ENCODE results near the gene FARP1.
"Not testable (repeated sequence)": the region's sequence is repeated elsewhere in the genome, so short reads cannot be mapped to it uniquely, and the experiment has no call there.

FARP1 gene

GRCh38 chr13:98206946-98207345, 64.1 kb downstream of the FARP1 start:
- DNase-seq = no peak

DNA sequence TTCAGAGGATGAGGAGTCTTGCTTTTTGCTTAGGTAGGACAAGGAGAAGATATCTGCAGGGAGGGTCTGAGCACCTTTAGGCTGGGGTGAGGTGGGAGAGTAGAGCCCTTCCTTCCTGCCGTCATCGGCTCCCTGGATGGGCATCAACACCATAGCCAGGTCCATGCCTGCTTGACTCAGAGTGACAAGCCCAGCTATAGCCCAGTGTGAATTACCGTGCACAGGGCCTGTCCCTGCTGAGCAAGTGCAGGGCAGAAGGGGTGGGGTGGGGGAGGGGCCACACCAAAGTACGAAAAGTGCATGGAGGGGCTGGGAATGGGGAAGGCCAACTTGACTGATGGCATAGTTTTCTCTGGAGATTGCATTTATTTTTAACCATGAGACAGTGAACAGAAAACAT, 64.5 kb downstream of the FARP1 start:
- DNase-seq = no peak

- no peak for DNase-seq
Observed at GRCh38 chr13:98208606-98209005, 65.7 kb downstream of the FARP1 start.

DNA sequence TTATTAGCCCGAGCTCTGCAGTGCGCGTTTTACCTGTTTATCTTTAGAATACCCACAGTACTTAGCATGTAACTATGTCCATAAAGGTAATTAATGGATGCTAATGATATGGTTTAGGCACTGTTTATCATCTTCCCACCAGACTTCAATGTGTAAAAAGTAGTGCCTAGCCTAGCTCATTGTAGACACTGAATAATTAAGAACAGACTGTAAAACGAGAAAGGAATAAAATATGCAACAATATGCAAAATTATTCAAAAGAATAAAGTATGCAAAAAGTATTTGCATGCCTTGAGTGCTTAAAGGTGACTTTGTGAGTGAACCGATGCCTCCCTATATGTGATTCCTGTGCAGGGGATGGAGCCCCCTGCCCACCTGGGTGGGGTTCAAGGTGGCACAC, 69.9 kb downstream of the FARP1 start:
- peak; percentile 30 for DNase-seq

GRCh38 chr13:98213354-98213753, 70.5 kb downstream of the FARP1 start:
- DNase-seq = no peak

DNA sequence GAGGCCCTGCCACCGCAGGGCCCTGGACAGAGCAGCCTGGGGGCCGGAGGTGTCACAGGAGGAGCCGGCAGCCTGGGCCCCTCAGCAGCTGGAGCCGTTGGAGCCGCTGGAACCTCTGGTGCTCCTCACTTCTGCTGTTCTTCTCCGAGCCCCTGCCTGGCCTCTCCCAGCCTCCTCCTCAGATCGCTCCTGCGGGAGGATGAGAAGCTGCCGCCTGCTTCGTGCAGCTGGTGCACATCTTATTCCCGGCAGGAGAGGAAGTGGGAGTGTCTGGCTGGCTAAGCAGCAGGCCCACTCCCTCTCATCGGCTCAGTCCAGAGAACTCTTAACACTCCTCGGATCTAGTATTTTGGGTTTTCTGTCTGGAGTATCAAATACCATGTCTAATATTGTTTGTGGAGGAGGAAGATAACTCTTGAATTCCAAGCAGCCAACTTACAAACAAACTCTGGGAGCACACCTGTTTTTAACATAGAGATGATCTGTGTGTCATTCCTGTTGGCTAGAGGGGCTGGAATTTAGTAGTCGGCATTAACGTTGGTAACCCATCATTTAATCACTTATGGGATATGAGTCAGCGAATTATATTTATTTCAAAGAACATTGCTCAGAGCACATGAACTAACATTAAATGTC, 71.2 kb downstream of the FARP1 start:
- no peak for DNase-seq

GRCh38 chr13:98214707-98215106, 71.8 kb downstream of the FARP1 start:
- DNase-seq = no peak

DNA sequence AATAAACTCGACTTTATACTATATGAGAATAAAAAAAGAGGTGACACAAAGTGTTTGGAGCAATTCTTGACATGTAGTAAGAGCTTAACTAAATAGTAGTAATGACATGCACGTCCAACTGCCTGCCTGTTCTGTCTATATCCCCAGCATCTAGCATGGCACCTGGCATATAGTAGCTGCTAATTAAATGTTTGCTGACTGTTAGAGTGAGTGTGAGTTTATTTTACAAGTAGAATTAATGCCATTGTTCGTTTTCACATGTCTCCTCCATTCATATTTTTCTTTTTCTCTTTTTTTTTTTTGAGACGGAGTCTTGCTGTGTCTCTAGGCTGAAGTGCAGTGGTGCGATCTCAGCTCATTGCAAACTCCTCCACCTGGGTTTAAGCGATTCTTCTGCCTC, 72.6 kb downstream of the FARP1 start:
- no peak for DNase-seq

- DNase-seq = no peak
Observed at GRCh38 chr13:98216135-98216565, 73.3 kb downstream of the FARP1 start.

DNA sequence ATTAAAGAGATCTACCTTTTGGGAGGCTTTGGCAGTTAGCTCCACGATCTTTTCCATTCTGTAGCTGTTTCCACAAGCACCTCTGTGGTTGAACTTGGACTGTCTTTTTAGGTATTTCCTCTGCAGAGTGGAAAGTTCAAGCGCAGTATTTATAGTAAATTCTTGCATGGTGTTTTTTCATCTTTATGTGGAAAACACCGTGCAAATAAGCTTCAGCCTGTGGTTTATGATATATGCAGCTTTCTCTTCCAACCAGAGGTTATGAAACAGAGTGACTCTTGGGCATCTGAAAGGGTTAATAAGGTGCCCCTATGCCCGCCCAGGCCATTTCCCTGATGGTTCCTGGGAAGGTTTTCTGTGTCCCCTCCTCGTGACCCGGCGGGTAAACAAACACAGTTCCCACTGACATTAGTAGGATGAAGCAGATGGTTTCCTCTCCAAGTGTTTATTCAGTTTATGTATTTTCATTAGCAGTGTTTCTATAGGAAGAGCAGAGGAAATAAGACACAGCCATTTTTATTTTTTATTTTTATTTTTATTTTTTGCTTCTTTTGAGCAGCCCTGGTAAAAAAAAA, 73.9 kb downstream of the FARP1 start:
- no peak for DNase-seq

- no peak for DNase-seq
Observed at GRCh38 chr13:98217597-98217996, 74.7 kb downstream of the FARP1 start.

DNA sequence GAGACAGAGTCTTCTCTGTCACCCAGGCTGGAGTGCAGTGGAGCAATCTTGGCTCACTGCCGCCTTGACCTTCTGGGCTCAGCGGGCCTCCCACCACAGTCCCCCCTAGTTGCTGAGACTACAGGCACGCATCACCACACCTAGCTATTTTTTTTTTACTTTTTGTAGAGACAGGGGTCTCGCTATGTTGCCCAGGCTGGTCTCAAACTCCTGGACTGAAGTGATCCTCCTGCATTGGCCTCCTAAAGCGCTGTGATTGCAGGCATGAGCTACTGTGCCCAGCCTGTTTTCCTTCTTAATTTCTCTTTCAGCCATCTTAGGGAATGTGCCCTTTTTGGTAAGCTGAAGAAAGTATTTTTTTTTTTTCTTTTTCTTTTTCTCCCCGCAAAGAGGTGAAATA, 76.8 kb downstream of the FARP1 start:
- no peak for DNase-seq

DNA sequence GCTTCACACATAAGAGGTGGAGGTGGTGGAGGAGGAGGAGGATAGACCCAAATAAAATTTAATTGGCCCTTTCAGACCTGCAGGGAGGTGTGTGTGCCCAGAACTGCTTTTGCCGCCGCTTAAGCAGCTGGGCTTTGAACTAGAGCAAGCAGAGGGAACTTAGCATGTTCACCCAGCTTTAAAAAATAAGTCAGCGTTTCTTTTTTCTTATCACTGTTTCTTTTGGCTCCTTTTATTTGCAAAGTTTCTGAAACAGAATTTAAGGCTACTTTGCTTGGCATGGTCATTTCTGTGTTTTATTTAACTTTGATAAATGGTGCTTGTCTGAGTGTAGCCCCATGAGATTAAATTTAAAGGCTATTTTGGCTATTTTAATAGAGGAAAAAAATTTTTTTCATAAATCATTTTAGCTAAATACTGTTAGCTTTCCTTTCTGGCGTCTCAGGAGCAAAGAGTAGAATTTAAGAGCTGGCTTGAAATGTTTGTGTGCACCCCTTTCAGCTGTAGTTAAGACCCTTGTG, 77.4 kb downstream of the FARP1 start:
- DNase-seq = no peak

DNA sequence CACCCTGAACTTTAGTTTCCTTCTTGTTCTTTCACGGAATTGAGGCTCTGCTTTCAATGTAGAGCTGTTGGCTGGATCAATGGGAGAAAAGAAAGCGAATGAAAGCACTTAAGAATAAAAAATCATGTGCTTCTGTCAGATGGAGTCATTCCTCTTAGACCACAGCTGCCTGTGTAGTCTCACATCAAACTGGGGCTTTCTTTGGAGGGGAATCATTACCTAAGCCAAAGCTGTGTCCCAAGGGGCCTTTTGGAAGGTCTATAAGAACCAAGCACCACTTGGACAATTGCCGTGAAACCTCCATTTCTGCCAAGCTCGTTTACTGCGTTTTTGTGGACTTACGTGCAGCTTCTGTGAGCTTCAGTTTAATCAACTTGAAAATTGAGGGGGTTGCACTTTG, 78.3 kb downstream of the FARP1 start:
- DNase-seq = no peak

DNA sequence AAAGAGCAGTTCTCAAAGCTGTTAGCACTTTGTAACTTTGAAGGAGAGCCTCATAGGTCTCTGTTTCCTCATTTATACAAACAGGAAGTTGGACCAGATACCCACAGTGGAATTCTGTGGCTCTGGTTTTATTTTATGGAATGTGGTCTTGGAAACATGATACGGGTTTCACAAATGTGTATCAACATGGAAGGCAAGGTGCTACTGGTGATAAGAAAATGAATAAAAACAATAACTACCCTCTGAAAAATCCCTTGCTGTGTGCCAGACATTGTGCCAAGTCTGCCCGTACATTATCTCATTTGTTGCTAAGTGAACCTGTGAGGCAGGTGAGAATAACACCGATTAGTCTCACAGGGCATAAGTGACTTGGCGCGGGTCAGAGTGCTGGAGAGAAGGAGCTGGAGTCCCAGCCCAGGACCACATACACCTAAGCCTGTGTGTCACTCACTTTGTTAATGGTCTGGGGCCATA, 79.2 kb downstream of the FARP1 start:
- DNase-seq = no peak

DNA sequence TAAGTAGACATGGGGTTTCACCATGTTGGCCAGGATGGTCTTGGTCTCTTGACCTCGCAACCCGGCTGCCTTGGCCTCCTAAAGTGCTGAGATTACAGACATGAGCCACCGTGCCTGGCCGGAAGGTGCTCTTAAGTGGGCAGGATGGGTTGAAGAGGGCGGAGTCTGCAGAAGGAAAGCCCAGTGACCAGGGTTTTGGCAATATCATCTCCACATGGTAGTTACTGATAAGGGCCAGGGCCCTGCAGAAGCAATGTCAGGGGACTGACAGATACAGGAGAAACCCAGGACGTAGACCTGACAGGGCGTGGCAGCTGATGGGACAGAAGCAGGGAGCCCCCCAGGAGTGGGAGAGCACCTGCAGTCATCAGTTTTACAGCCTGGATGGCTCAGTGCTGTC, 79.9 kb downstream of the FARP1 start:
- no peak for DNase-seq

DNA sequence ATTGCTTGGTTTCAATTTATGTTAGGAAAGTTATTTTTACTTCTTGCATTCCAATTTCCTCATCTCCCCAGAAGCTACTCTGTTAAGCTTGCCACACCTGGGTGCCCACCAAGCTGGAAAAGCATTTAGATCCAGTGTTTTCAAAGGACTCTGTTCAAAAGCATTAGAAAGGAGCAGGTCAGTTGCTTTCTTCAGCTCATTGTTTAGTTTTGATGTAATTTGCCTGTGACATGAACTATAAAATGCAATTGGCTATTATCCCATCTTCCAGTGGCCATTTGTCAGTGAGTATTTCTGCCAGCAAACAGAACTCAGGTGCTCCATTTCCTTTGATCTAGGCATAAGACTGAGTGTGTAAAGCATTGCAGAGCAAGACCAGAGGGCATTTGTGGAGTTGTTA, 80.8 kb downstream of the FARP1 start:
- no peak for DNase-seq

DNA sequence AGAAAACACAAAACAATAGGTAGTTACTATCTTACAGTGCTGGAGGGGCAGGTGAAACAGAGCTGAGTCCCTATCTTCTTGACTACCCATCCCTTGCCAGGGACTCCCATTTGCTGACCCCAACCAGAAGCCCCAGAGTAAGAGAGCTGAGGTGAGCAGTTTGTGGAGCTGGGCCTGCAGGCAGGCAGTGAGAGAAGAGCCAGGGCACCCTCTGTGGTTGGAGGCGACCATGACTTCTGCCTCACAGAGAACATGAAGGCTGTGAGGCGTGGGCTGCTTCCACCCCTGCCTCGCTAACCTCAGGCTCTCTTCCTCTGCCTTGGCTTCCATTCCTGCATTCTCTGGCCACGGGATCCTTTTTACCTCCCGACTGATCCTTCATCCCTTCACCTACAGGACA, 81.7 kb downstream of the FARP1 start:
- DNase-seq = no peak

DNA sequence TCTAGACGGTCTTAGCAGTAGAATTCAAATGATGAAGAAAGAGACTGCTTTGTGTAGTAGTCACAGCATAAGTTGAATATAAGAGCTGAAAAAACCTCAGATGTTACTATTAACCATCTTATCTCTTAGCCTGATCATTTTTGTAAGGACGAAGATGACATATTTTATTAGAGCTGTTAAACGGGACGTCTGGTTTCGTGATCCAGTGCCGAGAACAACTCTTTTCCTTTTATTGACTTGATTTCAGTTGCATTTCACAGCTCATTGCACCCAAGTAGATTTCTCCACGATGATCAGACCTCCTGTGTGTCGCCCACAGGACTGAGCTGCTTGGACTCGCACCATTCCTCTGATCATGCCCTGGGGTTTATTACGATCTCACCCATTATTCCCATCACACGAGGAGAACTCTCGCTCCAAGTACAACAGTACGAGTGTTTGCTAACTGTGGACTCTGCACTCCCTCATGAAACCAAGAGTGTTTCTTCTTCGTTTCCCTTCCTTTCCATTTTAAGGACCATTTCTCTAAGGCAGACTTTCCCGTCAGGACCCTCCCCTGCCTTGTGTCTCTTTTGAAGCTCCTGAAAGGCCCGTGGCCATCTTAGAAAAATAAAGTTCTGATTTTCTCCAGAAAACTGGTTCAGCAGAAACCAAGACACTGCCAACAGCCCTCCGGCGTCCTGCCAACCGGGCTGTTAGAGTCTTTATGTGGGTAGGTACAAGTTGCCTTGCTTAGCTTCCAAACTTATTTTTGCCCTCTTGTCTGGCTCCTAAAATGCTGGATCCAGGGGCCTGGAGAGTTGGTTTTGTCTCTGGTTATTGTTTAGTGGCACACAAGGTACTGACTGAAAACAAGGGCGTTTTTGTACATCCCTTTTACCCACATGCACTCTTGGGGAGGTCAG, 82.4 kb downstream of the FARP1 start:
- DNase-seq = no peak

- DNase-seq = no peak
Observed at GRCh38 chr13:98226496-98226895, 83.6 kb downstream of the FARP1 start.

GRCh38 chr13:98228661-98229341, 85.9 kb downstream of the FARP1 start:
- no peak for DNase-seq

- not testable (repeated sequence) for DNase-seq
Observed at GRCh38 chr13:98230762-98231161, 87.9 kb downstream of the FARP1 start.

DNA sequence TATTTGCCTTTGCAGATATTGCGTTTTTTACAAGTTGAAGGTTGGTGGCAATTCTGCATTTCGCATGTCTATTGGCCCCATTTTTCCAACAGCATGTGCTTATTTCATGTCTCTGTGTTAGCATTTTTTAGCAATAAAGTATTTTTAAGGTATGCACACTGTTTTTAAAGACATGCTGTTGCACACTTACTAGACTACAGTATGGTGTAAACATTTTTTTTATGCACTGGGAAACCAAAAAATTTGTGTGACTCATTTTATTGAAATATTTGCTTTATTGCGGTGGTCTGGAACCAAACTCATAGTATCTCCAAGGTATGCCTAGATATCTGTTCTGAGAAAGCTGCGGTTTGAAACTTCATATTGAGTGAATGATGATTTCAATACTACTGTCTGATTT, 89.6 kb downstream of the FARP1 start:
- DNase-seq = no peak
